ENCODE results near the gene DNAH7. TPM values are rescaled to one million over a fixed set of nuclear protein-coding genes. Genes with fewer than 3 reads are reported as not detected.
A peak's percentile ranks its signal among the peaks of the same experiment; 100 is the strongest.

The DNAH7 gene
- 1 to 10 TPM in 1 of 4 donors, under 1 TPM in 2, not detected in 1; under 0.01 to 1.1 (median 0.10) TPM for polyA plus RNA-seq
- long read RNA-seq, donor 1, result 0 reads
- long read RNA-seq, donor 2, result 0 reads
- long read RNA-seq, donor 3, result 0 reads
- long read RNA-seq, donor 4, result 0 reads
- long read RNA-seq, donor 5, result 0 reads
- long read RNA-seq, donor 6, result 0 reads
- long read RNA-seq, donor 7, result 0 reads
- long read RNA-seq, donor 8, result 0 reads
- long read RNA-seq, donor 9, result 0 reads
- long read RNA-seq, donor 10, partial matches to known transcripts, result 0 of 1 reads
- long read RNA-seq, donor 10, other reads (novel, unspliced or antisense), result 0 of 1 reads

- Histone ChIP-seq H3K27ac (ENCODE audit: low read depth in 1 of 3, low read length in 2 of 3) (peak within 1 kb of the TSS; percentile 29 to 79 (median 57)), H3K4me1 (ENCODE audit: control insufficient read depth in 3 of 3, insufficient read depth in 2 of 3, low read depth in 1 of 3, low read length in 2 of 3) (peaks cover 0 to 6% (median 3%) of the 10 kb centered on the region in 3 donors), H3K36me3 (ENCODE audit: control insufficient read depth in 3 of 3, insufficient read depth in 2 of 3, low read depth in 1 of 3, low read length in 3 of 3) (no peaks in the 10 kb centered on the region), H3K27me3 (ENCODE audit: control insufficient read depth in 3 of 3, insufficient read depth in 3 of 3, low read length in 3 of 3) (no peaks in the 10 kb centered on the region), H3K9me3 (ENCODE audit: control insufficient read depth in 2 of 2, insufficient read depth in 1 of 2, low read depth in 1 of 2, low read length in 1 of 2) (no peaks in the 10 kb centered on the region), H3K4me3 (ENCODE audit: low read depth in 1 of 3, low read length in 3 of 3) (peak within 1 kb of the TSS; percentile 75 to 98 (median 79))
- FAIRE-seq (no peak), DNase-seq (peak; percentile 85 to 92)
- 2 to 3% (median 3%) methylated on average over 53 of the region's 53 CpGs for WGBS, 3 donors
Measured at GRCh38 chr2:196068271-196069209, at the start of gene DNAH7. Gene DNAH7 (minus strand): TSS chr2:196068837. CDS start chr2:196068711, 126 bp downstream.

- WGBS, 3 donors, result 87 to 95% (median 93%) methylated on average over 4 of the region's 4 CpGs
- H3K27me3 ChIP-seq (ENCODE audit: control insufficient read depth in 3 of 3, insufficient read depth in 3 of 3, low read length in 3 of 3), result no peaks in the 10 kb centered on the region
- FAIRE-seq, result no peak
Measured at GRCh38 chr2:196117214-196117705, 48.6 kb upstream of the DNAH7 start.

GRCh38 chr2:196113061-196113974 lies 44.7 kb upstream of the DNAH7 start:
- no peak for FAIRE-seq

More at GRCh38 chr2:196117214-196117705, 48.6 kb upstream of the DNAH7 start:
- H3K4me1 ChIP-seq (ENCODE audit: control insufficient read depth in 3 of 3, insufficient read depth in 2 of 3, low read depth in 1 of 3, low read length in 2 of 3), result no peaks in the 10 kb centered on the region
- H3K4me3 ChIP-seq (ENCODE audit: low read depth in 1 of 3, low read length in 3 of 3), result no peak overlapping the region
- H3K9me3 ChIP-seq (ENCODE audit: control insufficient read depth in 2 of 2, insufficient read depth in 1 of 2, low read depth in 1 of 2, low read length in 1 of 2), result no peaks in the 10 kb centered on the region
- H3K36me3 ChIP-seq (ENCODE audit: control insufficient read depth in 3 of 3, insufficient read depth in 2 of 3, low read depth in 1 of 3, low read length in 3 of 3), result no peaks in the 10 kb centered on the region
- no peak for DNase-seq
- H3K27ac ChIP-seq (ENCODE audit: low read depth in 1 of 3, low read length in 2 of 3), result no peak overlapping the region

GRCh38 chr2:196112418-196113034 lies 43.9 kb upstream of the DNAH7 start:
- H3K27ac ChIP-seq (ENCODE audit: low read depth in 1 of 3, low read length in 2 of 3), result no peak overlapping the region
- no peak overlapping the region for H3K4me3 ChIP-seq (ENCODE audit: low read depth in 1 of 3, low read length in 3 of 3)
- H3K36me3 ChIP-seq (ENCODE audit: control insufficient read depth in 3 of 3, insufficient read depth in 2 of 3, low read depth in 1 of 3, low read length in 3 of 3), result no peaks in the 10 kb centered on the region
- 60 to 70% (median 70%) methylated on average over 5 of the region's 5 CpGs for WGBS, 3 donors
- FAIRE-seq (no peak), DNase-seq (no peak)
- H3K4me1 ChIP-seq (ENCODE audit: control insufficient read depth in 3 of 3, insufficient read depth in 2 of 3, low read depth in 1 of 3, low read length in 2 of 3), result no peaks in the 10 kb centered on the region
- no peaks in the 10 kb centered on the region for H3K9me3 ChIP-seq (ENCODE audit: control insufficient read depth in 2 of 2, insufficient read depth in 1 of 2, low read depth in 1 of 2, low read length in 1 of 2)
- H3K27me3 ChIP-seq (ENCODE audit: control insufficient read depth in 3 of 3, insufficient read depth in 3 of 3, low read length in 3 of 3), result no peaks in the 10 kb centered on the region

More at GRCh38 chr2:196113061-196113974, 44.7 kb upstream of the DNAH7 start:
- Histone ChIP-seq H3K4me3 (ENCODE audit: low read depth in 1 of 3, low read length in 3 of 3) (no peak overlapping the region), H3K4me1 (ENCODE audit: control insufficient read depth in 3 of 3, insufficient read depth in 2 of 3, low read depth in 1 of 3, low read length in 2 of 3) (no peaks in the 10 kb centered on the region), H3K9me3 (ENCODE audit: control insufficient read depth in 2 of 2, insufficient read depth in 1 of 2, low read depth in 1 of 2, low read length in 1 of 2) (no peaks in the 10 kb centered on the region), H3K27me3 (ENCODE audit: control insufficient read depth in 3 of 3, insufficient read depth in 3 of 3, low read length in 3 of 3) (no peaks in the 10 kb centered on the region), H3K27ac (ENCODE audit: low read depth in 1 of 3, low read length in 2 of 3) (no peak overlapping the region), H3K36me3 (ENCODE audit: control insufficient read depth in 3 of 3, insufficient read depth in 2 of 3, low read depth in 1 of 3, low read length in 3 of 3) (no peaks in the 10 kb centered on the region)
- no peak for DNase-seq
- 55 to 74% (median 73%) methylated on average over 7 of the region's 7 CpGs for WGBS, 3 donors

- Histone ChIP-seq H3K27me3 (ENCODE audit: control insufficient read depth in 3 of 3, insufficient read depth in 3 of 3, low read length in 3 of 3) (no peaks in the 10 kb centered on the region), H3K4me1 (ENCODE audit: control insufficient read depth in 3 of 3, insufficient read depth in 2 of 3, low read depth in 1 of 3, low read length in 2 of 3) (no peaks in the 10 kb centered on the region), H3K9me3 (ENCODE audit: control insufficient read depth in 2 of 2, insufficient read depth in 1 of 2, low read depth in 1 of 2, low read length in 1 of 2) (no peaks in the 10 kb centered on the region), H3K27ac (ENCODE audit: low read depth in 1 of 3, low read length in 2 of 3) (no peak overlapping the region), H3K4me3 (ENCODE audit: low read depth in 1 of 3, low read length in 3 of 3) (no peak overlapping the region), H3K36me3 (ENCODE audit: control insufficient read depth in 3 of 3, insufficient read depth in 2 of 3, low read depth in 1 of 3, low read length in 3 of 3) (no peaks in the 10 kb centered on the region)
- 72 to 86% (median 83%) methylated on average over 1 of the region's 1 CpG for WGBS, 3 donors
- no peak for FAIRE-seq
- DNase-seq, result no peak
Measured at GRCh38 chr2:196108604-196109003, 40.0 kb upstream of the DNAH7 start.

GRCh38 chr2:196105951-196106350 lies 37.3 kb upstream of the DNAH7 start:
- Histone ChIP-seq H3K36me3 (ENCODE audit: control insufficient read depth in 3 of 3, insufficient read depth in 2 of 3, low read depth in 1 of 3, low read length in 3 of 3) (no peaks in the 10 kb centered on the region), H3K9me3 (ENCODE audit: control insufficient read depth in 2 of 2, insufficient read depth in 1 of 2, low read depth in 1 of 2, low read length in 1 of 2) (no peaks in the 10 kb centered on the region), H3K4me1 (ENCODE audit: control insufficient read depth in 3 of 3, insufficient read depth in 2 of 3, low read depth in 1 of 3, low read length in 2 of 3) (peaks cover 2 to 5% (median 3%) of the 10 kb centered on the region in 3 donors), H3K4me3 (ENCODE audit: low read depth in 1 of 3, low read length in 3 of 3) (no peak overlapping the region), H3K27ac (ENCODE audit: low read depth in 1 of 3, low read length in 2 of 3) (no peak overlapping the region), H3K27me3 (ENCODE audit: control insufficient read depth in 3 of 3, insufficient read depth in 3 of 3, low read length in 3 of 3) (no peaks in the 10 kb centered on the region)
- DNase-seq, result no peak
- WGBS, 3 donors, result 58 to 76% (median 74%) methylated on average over 5 of the region's 5 CpGs
- FAIRE-seq, result no peak

- Histone ChIP-seq H3K9me3 (ENCODE audit: control insufficient read depth in 2 of 2, insufficient read depth in 1 of 2, low read depth in 1 of 2, low read length in 1 of 2) (no peaks in the 10 kb centered on the region), H3K27ac (ENCODE audit: low read depth in 1 of 3, low read length in 2 of 3) (no peak overlapping the region), H3K36me3 (ENCODE audit: control insufficient read depth in 3 of 3, insufficient read depth in 2 of 3, low read depth in 1 of 3, low read length in 3 of 3) (no peaks in the 10 kb centered on the region), H3K27me3 (ENCODE audit: control insufficient read depth in 3 of 3, insufficient read depth in 3 of 3, low read length in 3 of 3) (no peaks in the 10 kb centered on the region), H3K4me3 (ENCODE audit: low read depth in 1 of 3, low read length in 3 of 3) (no peak overlapping the region), H3K4me1 (ENCODE audit: control insufficient read depth in 3 of 3, insufficient read depth in 2 of 3, low read depth in 1 of 3, low read length in 2 of 3) (peaks cover 3 to 5% (median 3%) of the 10 kb centered on the region in 3 donors)
- DNase-seq (no peak), FAIRE-seq (no peak)
- WGBS, 3 donors, result 84 to 97% (median 94%) methylated on average over 4 of the region's 4 CpGs
Measured at GRCh38 chr2:196104066-196104465, 35.4 kb upstream of the DNAH7 start.

Measured in small intestine (tissue), 16 donors.